BLaER1 treated with 17β-estradiol and CSF1 and Interleukin-3, amounts not matched to agents 10 nM and 100 nM (cell line): ENCODE measurements around the gene MOK.
"Not testable (repeated sequence)": the region's sequence is repeated elsewhere in the genome, so short reads cannot be mapped to it uniquely, and the experiment has no call there.

ENCODE experiments used
- H3K27ac ChIP-seq, 11 experiments: shearing (Covaris generic); formaldehyde crosslinking; 2 replicates each; pipeline ENCODE4 v1.8.1; 2022
- H3K27me3 ChIP-seq, 11 experiments: shearing (Covaris generic); formaldehyde crosslinking; 2 replicates each; pipeline ENCODE4 v1.8.1; 2022
- H3K36me3 ChIP-seq, 11 experiments: shearing (Covaris generic); formaldehyde crosslinking; 2 replicates each; pipeline ENCODE4 v1.8.1; 2022
- H3K4me1 ChIP-seq, 10 experiments: shearing (Covaris generic); formaldehyde crosslinking; 2 replicates each; pipeline ENCODE4 v1.8.1; 2022
- H3K4me2 ChIP-seq, 11 experiments: shearing (Covaris generic); formaldehyde crosslinking; 2 replicates each; pipeline ENCODE4 v1.8.1; 2022
- H3K4me3 ChIP-seq, 10 experiments: shearing (Covaris generic); formaldehyde crosslinking; 2 replicates each; pipeline ENCODE4 v1.8.1; 2022
- H3K9ac ChIP-seq, 11 experiments: shearing (Covaris generic); formaldehyde crosslinking; 2 replicates each; pipeline ENCODE4 v1.8.1; 2022
- H3K9me3 ChIP-seq, 11 experiments: shearing (Covaris generic); formaldehyde crosslinking; replicated peaks in 1 of 11; 2 replicates each; pipeline ENCODE4 v1.8.1; 2022
- H4K20me1 ChIP-seq, 11 experiments: shearing (Covaris generic); formaldehyde crosslinking; 2 replicates each; pipeline ENCODE4 v1.8.1; 2022
- Cebpa-rat ChIP-seq, 11 experiments: shearing (Covaris generic); IDR thresholded peaks; 2 replicates each; pipeline ENCODE4 v1.8.1; 2022

The MOK gene

DNA sequence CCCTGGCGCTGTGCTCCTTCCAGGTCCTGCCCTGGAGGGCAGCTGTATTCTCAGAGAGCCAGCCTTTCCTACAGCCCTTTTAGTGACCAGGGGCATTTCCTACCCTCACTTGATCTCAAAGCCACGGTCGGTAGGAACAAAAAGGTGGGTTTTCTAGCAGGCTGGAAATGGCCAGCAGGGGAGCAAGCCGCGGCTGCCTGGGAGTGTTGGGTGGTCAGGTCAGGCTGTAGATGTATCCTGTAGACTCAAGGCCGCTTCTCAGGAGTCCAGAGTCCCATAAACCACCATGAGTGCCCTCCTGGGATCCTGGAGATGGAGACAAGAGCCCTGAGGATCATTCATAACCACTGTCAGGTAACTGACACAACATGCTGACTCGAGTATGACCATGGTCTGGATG, 39.1 kb upstream of the MOK start:
- peaks cover 92 to 100% (median 96%) of the 10 kb centered on the region in 11 experiments for H3K36me3 ChIP-seq
- no peak overlapping the region for H3K4me3 ChIP-seq
- no peak overlapping the region for H3K4me2 ChIP-seq

GRCh38 chr14:102342238-102342637, 37.3 kb upstream of the MOK start:
- TF ChIP-seq Cebpa-rat (IDR thresholded peaks at IDR 0.05) = no peak
- Histone ChIP-seq H3K27me3 (no peaks in the 10 kb centered on the region), H4K20me1 (peaks cover 0 to 31% (median 0%) of the 10 kb centered on the region in 11 experiments; a peak in 8 of 22 replicates), H3K36me3 (peaks cover 92 to 100% (median 96%) of the 10 kb centered on the region in 11 experiments), H3K9me3 (no peaks in the 10 kb centered on the region), H3K9ac (no peak overlapping the region), H3K4me1 (no peaks in the 10 kb centered on the region), H3K4me2 (no peak overlapping the region), H3K4me3 (no peak overlapping the region), H3K27ac (no peak overlapping the region)

More for the DNA sequence above, 39.1 kb upstream of the MOK start:
- H3K4me1 ChIP-seq = no peaks in the 10 kb centered on the region
- no peak overlapping the region for H3K27ac ChIP-seq
- H3K27me3 ChIP-seq = no peaks in the 10 kb centered on the region
- H4K20me1 ChIP-seq = peaks cover 0 to 27% (median 0%) of the 10 kb centered on the region in 11 experiments; a peak in 8 of 22 replicates
- H3K9ac ChIP-seq = no peak overlapping the region
- TF ChIP-seq Cebpa-rat (IDR thresholded peaks at IDR 0.05) = no peak
- H3K9me3 ChIP-seq = no peaks in the 10 kb centered on the region

GRCh38 chr14:102341566-102341965, 36.6 kb upstream of the MOK start:
- no peak overlapping the region for H3K4me2 ChIP-seq
- TF ChIP-seq Cebpa-rat (IDR thresholded peaks at IDR 0.05) = no peak
- H3K27ac ChIP-seq = no peak overlapping the region
- no peaks in the 10 kb centered on the region for H3K9me3 ChIP-seq
- H3K4me3 ChIP-seq = no peak overlapping the region
- H3K9ac ChIP-seq = no peak overlapping the region
- H3K36me3 ChIP-seq = peaks cover 92 to 100% (median 96%) of the 10 kb centered on the region in 11 experiments
- no peaks in the 10 kb centered on the region for H3K27me3 ChIP-seq
- peaks cover 0 to 34% (median 0%) of the 10 kb centered on the region in 11 experiments; a peak in 8 of 22 replicates for H4K20me1 ChIP-seq
- no peaks in the 10 kb centered on the region for H3K4me1 ChIP-seq

- H3K9ac ChIP-seq = no peak overlapping the region
Observed at GRCh38 chr14:102338724-102339123, 33.8 kb upstream of the MOK start.

DNA sequence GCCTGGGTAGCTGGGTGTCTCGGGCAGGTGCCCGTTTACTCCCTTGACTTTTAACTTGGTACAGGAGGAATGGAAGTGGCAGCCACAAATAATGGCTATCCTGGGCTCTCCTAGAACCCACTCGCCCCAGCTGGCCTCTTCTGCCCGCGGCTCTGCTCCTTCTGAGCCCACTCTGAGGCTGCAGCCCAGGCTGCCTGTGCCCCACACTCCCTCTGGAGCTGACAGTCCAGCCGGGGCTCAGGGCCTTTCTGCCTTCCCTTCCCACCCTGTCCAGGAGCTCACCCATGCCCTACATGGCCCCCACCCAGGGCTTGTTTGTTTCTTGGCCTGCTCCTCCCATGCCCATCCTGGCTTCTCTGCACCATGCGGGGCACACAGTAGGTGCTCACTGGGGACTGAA, 30.2 kb upstream of the MOK start:
- no peak for TF ChIP-seq Cebpa-rat (IDR thresholded peaks at IDR 0.05)
- H3K4me3 ChIP-seq = no peak overlapping the region

More at GRCh38 chr14:102338724-102339123, 33.8 kb upstream of the MOK start:
- Histone ChIP-seq H3K4me1 (peaks cover 0 to 10% (median 0%) of the 10 kb centered on the region in 10 experiments; a peak in 1 of 20 replicates), H3K9me3 (no peaks in the 10 kb centered on the region), H3K27me3 (no peaks in the 10 kb centered on the region), H3K36me3 (peaks cover 91 to 100% (median 97%) of the 10 kb centered on the region in 11 experiments), H4K20me1 (peaks cover 0 to 27% (median 2%) of the 10 kb centered on the region in 11 experiments; a peak in 8 of 22 replicates), H3K27ac (no peak overlapping the region), H3K4me2 (no peak overlapping the region), H3K4me3 (no peak overlapping the region)
- TF ChIP-seq Cebpa-rat (IDR thresholded peaks at IDR 0.05) = no peak

DNA sequence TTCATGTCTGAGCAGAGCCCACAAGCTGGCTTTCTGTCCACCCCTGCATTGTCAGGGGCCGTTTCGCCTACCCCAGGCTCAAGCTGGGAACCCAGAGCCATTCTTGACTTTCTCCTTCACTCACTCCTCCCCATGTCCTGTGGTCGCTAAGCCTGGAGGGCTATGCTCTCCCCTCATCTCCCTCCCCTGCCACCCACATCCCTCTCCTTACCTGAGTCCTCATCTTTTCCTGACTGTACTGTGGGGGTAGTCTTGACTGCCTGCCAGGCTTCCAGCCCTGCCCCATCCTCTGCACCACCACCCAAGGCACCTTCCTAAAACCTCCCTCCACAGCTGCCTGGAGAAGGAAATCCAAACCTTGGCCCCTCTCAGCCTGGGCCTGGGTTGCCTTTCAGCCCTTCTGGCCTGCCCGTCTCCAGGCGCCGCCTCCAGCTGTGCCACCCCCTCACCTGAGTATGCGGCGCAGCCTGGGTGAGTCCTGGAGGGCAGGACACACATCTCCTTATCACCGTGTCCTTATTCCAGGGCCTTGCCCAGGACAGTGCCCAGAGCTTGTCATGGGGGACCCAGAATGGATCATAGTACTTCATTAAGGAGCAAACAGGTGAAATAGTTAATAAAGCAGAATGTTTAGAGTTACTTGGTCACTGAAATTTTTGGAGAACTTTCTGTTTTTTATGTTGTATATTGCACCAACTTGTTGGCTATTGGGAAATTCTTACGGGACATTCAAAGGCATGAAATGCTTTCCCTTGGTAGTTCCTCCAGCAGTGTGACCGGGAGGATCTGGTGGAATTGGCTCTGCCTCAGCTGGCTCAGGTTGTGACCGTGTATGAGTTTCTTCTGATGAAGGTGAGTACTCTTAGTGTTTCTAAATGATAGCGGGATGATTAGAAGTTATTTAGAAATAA, 29.1 kb upstream of the MOK start:
- Histone ChIP-seq H3K27ac (no peak overlapping the region; a peak in 1 of 22 replicates), H3K4me2 (no peak overlapping the region), H3K27me3 (no peaks in the 10 kb centered on the region), H4K20me1 (peaks cover 0 to 17% (median 0%) of the 10 kb centered on the region in 11 experiments; a peak in 3 of 22 replicates), H3K4me1 (peaks cover 0 to 24% (median 5%) of the 10 kb centered on the region in 10 experiments; a peak in 9 of 20 replicates), H3K4me3 (no peak overlapping the region), H3K36me3 (peaks cover 65 to 96% (median 81%) of the 10 kb centered on the region in 11 experiments), H3K9me3 (no peaks in the 10 kb centered on the region), H3K9ac (0 out of 22 replicates have a peak overlapping the region, but pooled peaks of 2 of the 11 experiments have one; percentile 16 to 22)
- no peak for TF ChIP-seq Cebpa-rat (IDR thresholded peaks at IDR 0.05)

More for the DNA sequence above, 30.2 kb upstream of the MOK start:
- H3K9ac ChIP-seq = no peak overlapping the region
- H3K36me3 ChIP-seq = peaks cover 70 to 98% (median 90%) of the 10 kb centered on the region in 11 experiments
- H3K27ac ChIP-seq = no peak overlapping the region
- H3K27me3 ChIP-seq = no peaks in the 10 kb centered on the region
- H3K9me3 ChIP-seq = no peaks in the 10 kb centered on the region
- peaks cover 0 to 24% (median 5%) of the 10 kb centered on the region in 10 experiments; a peak in 9 of 20 replicates for H3K4me1 ChIP-seq
- no peak overlapping the region for H3K4me2 ChIP-seq
- peaks cover 0 to 19% (median 0%) of the 10 kb centered on the region in 11 experiments; a peak in 3 of 22 replicates for H4K20me1 ChIP-seq

DNA sequence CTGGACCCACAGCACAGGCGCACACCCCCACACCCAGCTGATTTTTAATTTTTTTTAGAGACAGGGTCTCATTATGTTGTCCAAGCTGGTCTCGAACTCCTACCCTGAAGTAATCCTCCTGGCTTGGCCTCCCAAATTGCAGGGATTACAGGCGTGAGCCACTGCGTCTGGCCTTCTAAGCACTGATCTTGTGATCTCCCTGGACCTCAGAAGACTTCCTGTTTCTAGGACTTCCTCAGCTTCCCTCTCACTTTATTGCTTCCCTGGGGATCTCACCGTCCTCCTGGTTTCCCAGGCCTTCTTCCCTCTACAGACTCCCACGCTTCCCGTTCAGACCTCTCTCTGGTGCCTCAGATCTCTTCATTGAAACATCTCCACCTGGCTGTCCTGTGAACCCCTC, 28.4 kb upstream of the MOK start:
- Histone ChIP-seq H3K4me3 (no peak overlapping the region), H3K36me3 (peaks cover 58 to 93% (median 74%) of the 10 kb centered on the region in 11 experiments), H3K9me3 (no peaks in the 10 kb centered on the region), H3K27ac (no peak overlapping the region; a peak in 1 of 22 replicates), H3K27me3 (no peaks in the 10 kb centered on the region), H3K9ac (peak overlapping the region in 4 of 11 experiments; percentile 15 to 22 (median 17); a peak in 2 of 22 replicates), H3K4me2 (peak overlapping the region in 3 of 11 experiments; percentile 31 to 62 (median 52); a peak in 5 of 22 replicates), H3K4me1 (peaks cover 0 to 24% (median 5%) of the 10 kb centered on the region in 10 experiments; a peak in 9 of 20 replicates), H4K20me1 (peaks cover 0 to 13% (median 0%) of the 10 kb centered on the region in 11 experiments; a peak in 2 of 22 replicates)
- no peak for TF ChIP-seq Cebpa-rat (IDR thresholded peaks at IDR 0.05)

- TF ChIP-seq Cebpa-rat (IDR thresholded peaks at IDR 0.05) = no peak
- H3K36me3 ChIP-seq = peaks cover 45 to 88% (median 69%) of the 10 kb centered on the region in 11 experiments
- H3K27me3 ChIP-seq = no peaks in the 10 kb centered on the region
- peaks cover 0 to 22% (median 5%) of the 10 kb centered on the region in 10 experiments; a peak in 9 of 20 replicates for H3K4me1 ChIP-seq
- no peaks in the 10 kb centered on the region for H3K9me3 ChIP-seq
- peaks cover 0 to 9% (median 0%) of the 10 kb centered on the region in 11 experiments; a peak in 2 of 22 replicates for H4K20me1 ChIP-seq
- no peak overlapping the region for H3K27ac ChIP-seq
- H3K9ac ChIP-seq = no peak overlapping the region
- H3K4me3 ChIP-seq = no peak overlapping the region
- no peak overlapping the region for H3K4me2 ChIP-seq
Observed at GRCh38 chr14:102330806-102331205, 25.8 kb upstream of the MOK start.

DNA sequence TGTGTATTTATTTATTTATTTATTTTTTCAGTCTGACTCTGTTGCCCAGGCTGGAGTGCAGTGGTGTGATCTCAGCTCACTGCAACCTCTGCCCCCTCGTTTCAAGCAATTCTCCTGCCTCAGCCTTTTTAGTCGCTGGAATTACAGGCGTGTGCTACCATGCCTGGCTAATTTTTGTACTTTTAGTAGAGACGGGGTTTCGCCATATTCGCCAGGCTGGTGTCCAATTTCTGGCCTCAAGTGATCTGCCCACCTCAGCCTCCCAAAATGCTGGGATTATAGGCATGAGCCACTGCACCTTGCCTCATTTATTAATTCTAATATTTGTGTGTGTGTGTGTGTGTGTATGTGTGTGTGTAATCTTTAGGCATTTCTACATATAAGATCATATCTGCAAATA, 24.4 kb upstream of the MOK start:
- H3K9ac ChIP-seq, H3K9me3 ChIP-seq, H4K20me1 ChIP-seq, H3K4me2 ChIP-seq, H3K27me3 ChIP-seq, H3K4me3 ChIP-seq, H3K27ac ChIP-seq: not testable (repeated sequence)
- Histone ChIP-seq H3K4me1 (peaks cover 0 to 13% (median 5%) of the 10 kb centered on the region in 10 experiments; a peak in 9 of 20 replicates), H3K36me3 (peaks cover 36 to 79% (median 63%) of the 10 kb centered on the region in 11 experiments)
